IgD-negative memory B cell (primary cell): ENCODE data around the gene SYT2. TPM values are rescaled to one million over a fixed set of nuclear protein-coding genes. Genes with fewer than 3 reads are reported as not detected.
A peak's percentile ranks its signal among the peaks of the same experiment; 100 is the strongest.

Source experiments
- H3K27ac Mint-ChIP-seq, 3 donors: one replicate each; pipeline ENCODE4 v1.8.0; 2020 to 2022; ENCODE audit warnings: mild to moderate bottlenecking in 3 of 3, mixed read lengths in 3 of 3, moderate library complexity in 1 of 3
- H3K27me3 Mint-ChIP-seq: one replicate; pipeline ENCODE4 v1.8.0; 2021; ENCODE audit warnings: mixed read lengths
- H3K36me3 Mint-ChIP-seq: one replicate; pipeline ENCODE4 v1.8.0; 2020; ENCODE audit warnings: mild to moderate bottlenecking, mixed read lengths
- H3K4me1 Mint-ChIP-seq, 3 donors: one replicate each; pipeline ENCODE4 v1.8.0; 2020 to 2022; ENCODE audit warnings: mixed read lengths in 3 of 3, mild to moderate bottlenecking in 1 of 3
- H3K4me3 Mint-ChIP-seq, 4 donors: one replicate each; pipeline ENCODE4 v1.8.0; 2020 to 2022; ENCODE audit warnings: mild to moderate bottlenecking in 4 of 4, mixed read lengths in 4 of 4, moderate library complexity in 3 of 4
- H3K9me3 Mint-ChIP-seq, 3 donors: one replicate each; pipeline ENCODE4 v1.8.0; 2020 to 2021; ENCODE audit warnings: mixed read lengths in 3 of 3, mild to moderate bottlenecking in 1 of 3
- polyA plus RNA-seq: library from polyadenylated mRNA; unstranded; fragments of 300-500 nt; fragmentation: Illumina TruSeq; gene quantifications from one replicate; pipeline ENCODE4 v1.2.3, GENCODE V29; 2021

SYT2 gene
- polyA plus RNA-seq, 1 donor from 2014 or later = not detected

DNA sequence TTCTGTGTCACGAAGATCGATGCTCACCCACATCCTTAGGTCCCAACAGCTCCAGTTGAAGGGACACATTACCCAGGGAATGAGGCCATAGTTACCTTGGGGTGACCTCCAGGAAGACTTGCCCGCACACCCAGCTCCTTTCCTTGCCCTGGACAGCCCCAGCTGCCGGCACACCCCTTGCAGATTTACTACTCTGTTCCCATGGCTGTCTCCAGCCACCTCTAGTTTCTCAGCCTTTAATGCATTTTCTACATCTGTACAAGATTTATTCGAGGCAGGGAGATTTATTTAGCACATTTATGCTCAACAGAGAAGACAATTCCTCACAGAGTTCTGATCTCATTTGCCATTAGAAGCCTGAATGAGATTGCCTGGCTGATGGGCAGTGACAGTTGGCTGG is 36.7 kb downstream of the SYT2 start:
- no peaks in the 10 kb centered on the region for H3K4me1 Mint-ChIP-seq
- H3K36me3 Mint-ChIP-seq = no peaks in the 10 kb centered on the region
- peaks cover 0 to 9% (median 8%) of the 10 kb centered on the region in 3 donors for H3K9me3 Mint-ChIP-seq
- H3K4me3 Mint-ChIP-seq = no peak overlapping the region
- H3K27ac Mint-ChIP-seq = no peak overlapping the region
- H3K27me3 Mint-ChIP-seq = peaks cover 4% of the 10 kb centered on the region

DNA sequence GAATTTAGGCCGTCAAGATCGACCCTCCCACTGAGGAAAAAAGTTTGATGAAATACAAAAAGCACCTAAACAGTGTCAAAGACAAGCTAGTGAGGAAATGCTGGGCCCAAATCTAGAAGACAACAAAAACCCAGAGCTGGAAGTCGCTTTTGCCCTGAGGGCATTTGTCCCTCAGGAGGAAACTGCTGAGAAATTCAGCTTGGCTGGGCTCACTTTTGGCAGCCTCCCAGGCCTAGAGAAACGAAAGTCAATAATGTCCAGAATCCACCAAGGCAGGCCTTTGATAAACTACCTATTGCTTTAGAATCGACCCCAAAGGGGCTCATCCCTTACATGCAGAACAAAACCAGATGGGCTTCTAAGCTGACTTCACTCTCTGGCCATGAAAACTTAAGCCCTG is 38.9 kb downstream of the SYT2 start:
- Mint-ChIP-seq H3K36me3 (no peaks in the 10 kb centered on the region), H3K4me3 (peak overlapping the region in 1 of 4 donors; percentile 65), H3K27ac (no peak overlapping the region), H3K9me3 (peaks cover 0 to 4% (median 0%) of the 10 kb centered on the region in 3 donors), H3K4me1 (no peaks in the 10 kb centered on the region), H3K27me3 (peaks cover 6% of the 10 kb centered on the region)

GRCh38 chr1:202665417-202665816 is 44.8 kb downstream of the SYT2 start:
- no peaks in the 10 kb centered on the region for H3K36me3 Mint-ChIP-seq
- peaks cover 22% of the 10 kb centered on the region for H3K27me3 Mint-ChIP-seq
- no peaks in the 10 kb centered on the region for H3K9me3 Mint-ChIP-seq
- H3K4me1 Mint-ChIP-seq = peaks cover 0 to 2% (median 0%) of the 10 kb centered on the region in 3 donors
- no peak overlapping the region for H3K4me3 Mint-ChIP-seq
- no peak overlapping the region for H3K27ac Mint-ChIP-seq

- H3K4me1 Mint-ChIP-seq = peaks cover 0 to 2% (median 0%) of the 10 kb centered on the region in 3 donors
- peaks cover 27% of the 10 kb centered on the region for H3K27me3 Mint-ChIP-seq
- no peak overlapping the region for H3K27ac Mint-ChIP-seq
- H3K36me3 Mint-ChIP-seq = no peaks in the 10 kb centered on the region
- no peaks in the 10 kb centered on the region for H3K9me3 Mint-ChIP-seq
- no peak overlapping the region for H3K4me3 Mint-ChIP-seq
These were observed 46.2 kb downstream of the SYT2 start for GRCh38 chr1:202664083-202664482.

- peaks cover 0 to 2% (median 0%) of the 10 kb centered on the region in 3 donors for H3K4me1 Mint-ChIP-seq
- no peaks in the 10 kb centered on the region for H3K36me3 Mint-ChIP-seq
- no peaks in the 10 kb centered on the region for H3K9me3 Mint-ChIP-seq
- no peak overlapping the region for H3K4me3 Mint-ChIP-seq
- peaks cover 30% of the 10 kb centered on the region for H3K27me3 Mint-ChIP-seq
- no peak overlapping the region for H3K27ac Mint-ChIP-seq
These were observed 47.1 kb downstream of the SYT2 start for GRCh38 chr1:202663131-202663530.

GRCh38 chr1:202662081-202662480 is 48.2 kb downstream of the SYT2 start:
- H3K27me3 Mint-ChIP-seq = peaks cover 30% of the 10 kb centered on the region
- no peak overlapping the region for H3K27ac Mint-ChIP-seq
- H3K4me3 Mint-ChIP-seq = no peak overlapping the region
- no peaks in the 10 kb centered on the region for H3K36me3 Mint-ChIP-seq
- H3K9me3 Mint-ChIP-seq = no peaks in the 10 kb centered on the region
- peaks cover 0 to 2% (median 0%) of the 10 kb centered on the region in 3 donors for H3K4me1 Mint-ChIP-seq

DNA sequence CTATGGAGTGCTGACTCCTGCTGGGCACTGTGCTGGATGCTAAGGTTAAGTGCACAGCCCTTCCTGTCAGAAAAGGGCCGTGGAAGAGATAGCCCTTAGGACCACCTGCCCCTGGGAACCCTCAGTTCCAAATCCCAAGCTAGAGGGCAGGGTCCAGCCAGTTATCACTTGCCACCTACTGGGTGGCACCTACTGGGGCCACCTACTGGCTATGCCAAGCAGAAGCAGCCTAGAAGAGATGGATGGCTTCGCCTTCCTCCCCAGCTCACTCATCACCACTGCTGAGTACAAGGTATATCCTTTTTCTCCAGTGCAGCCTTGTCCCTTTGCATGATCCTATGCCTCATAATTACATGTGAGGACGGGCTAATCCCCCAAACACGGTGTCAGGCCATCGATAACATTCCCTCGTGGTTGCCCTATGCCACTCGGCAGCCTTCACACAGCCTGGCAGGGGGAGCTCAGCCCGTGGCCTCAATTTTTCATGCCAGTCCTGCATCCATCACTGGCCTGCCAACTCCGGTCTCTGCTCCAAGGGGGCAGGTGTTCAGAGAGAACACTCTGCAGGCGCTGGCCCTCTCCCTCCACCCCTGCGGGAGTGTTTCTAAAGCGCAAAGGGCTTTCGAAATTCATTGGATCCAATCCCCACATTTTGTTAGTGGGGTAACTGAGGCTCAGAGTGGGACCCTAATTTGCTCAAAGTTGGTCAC is 49.0 kb downstream of the SYT2 start:
- Mint-ChIP-seq H3K27ac (no peak overlapping the region), H3K36me3 (no peaks in the 10 kb centered on the region), H3K4me1 (peaks cover 0 to 2% (median 0%) of the 10 kb centered on the region in 3 donors), H3K27me3 (peaks cover 33% of the 10 kb centered on the region), H3K4me3 (no peak overlapping the region), H3K9me3 (no peaks in the 10 kb centered on the region)

DNA sequence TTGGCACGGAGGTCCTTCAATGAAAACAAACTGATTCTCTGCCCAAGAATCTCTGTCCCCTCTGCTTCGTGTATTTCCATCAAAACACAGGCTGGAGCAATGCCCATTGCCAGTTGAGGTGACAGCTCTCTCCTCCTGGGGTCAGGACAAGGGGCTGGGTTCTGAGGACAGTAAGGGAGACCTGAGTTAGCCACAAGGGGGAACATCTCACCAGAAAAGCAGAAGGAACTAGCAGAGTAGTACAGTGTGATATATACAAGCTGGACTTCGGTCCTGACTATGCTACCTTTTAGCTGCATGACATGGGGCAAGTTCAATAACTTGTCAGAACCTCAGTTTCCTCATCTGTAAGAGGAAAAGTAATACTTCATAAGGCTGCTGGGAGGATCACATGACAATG is 50.3 kb downstream of the SYT2 start:
- Mint-ChIP-seq H3K27me3 (peaks cover 28% of the 10 kb centered on the region), H3K27ac (no peak overlapping the region), H3K4me1 (peaks cover 0 to 2% (median 0%) of the 10 kb centered on the region in 3 donors), H3K36me3 (no peaks in the 10 kb centered on the region), H3K4me3 (no peak overlapping the region), H3K9me3 (no peaks in the 10 kb centered on the region)

GRCh38 chr1:202659541-202659940 is 50.7 kb downstream of the SYT2 start:
- Mint-ChIP-seq H3K27ac (no peak overlapping the region), H3K27me3 (peaks cover 32% of the 10 kb centered on the region), H3K9me3 (no peaks in the 10 kb centered on the region), H3K4me1 (peaks cover 0 to 2% (median 0%) of the 10 kb centered on the region in 3 donors), H3K36me3 (no peaks in the 10 kb centered on the region), H3K4me3 (no peak overlapping the region)

GRCh38 chr1:202658769-202659168 is 51.5 kb downstream of the SYT2 start:
- peaks cover 0 to 2% (median 0%) of the 10 kb centered on the region in 3 donors for H3K4me1 Mint-ChIP-seq
- no peaks in the 10 kb centered on the region for H3K9me3 Mint-ChIP-seq
- H3K27ac Mint-ChIP-seq = no peak overlapping the region
- H3K4me3 Mint-ChIP-seq = no peak overlapping the region
- peaks cover 36% of the 10 kb centered on the region for H3K27me3 Mint-ChIP-seq
- H3K36me3 Mint-ChIP-seq = no peaks in the 10 kb centered on the region

DNA sequence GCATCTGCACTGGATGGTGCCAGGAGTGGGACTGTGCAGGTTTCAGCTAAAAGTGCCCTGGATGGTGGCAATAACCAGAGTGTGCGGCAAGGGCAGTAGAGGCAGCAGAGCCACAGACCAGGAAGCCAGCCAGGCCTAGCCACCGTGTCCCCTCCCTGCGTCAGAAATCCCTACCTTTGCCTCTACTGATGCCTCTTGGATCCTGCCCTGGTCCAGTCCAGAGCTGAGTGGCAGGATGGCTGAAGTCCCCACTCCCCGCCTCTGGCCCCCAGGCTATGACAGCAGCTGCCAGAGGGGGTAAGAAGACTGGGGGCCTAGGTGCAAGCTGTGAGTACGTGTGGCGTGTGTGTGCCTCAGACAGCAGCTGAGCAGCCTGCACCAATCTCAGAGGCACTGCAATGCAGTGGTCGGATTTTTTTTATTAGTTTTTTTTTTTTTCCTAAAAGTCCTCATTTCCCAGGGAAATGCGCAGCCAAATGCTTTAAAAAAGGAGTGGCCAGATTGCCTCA is 51.9 kb downstream of the SYT2 start:
- Mint-ChIP-seq H3K4me1 (peaks cover 0 to 2% (median 0%) of the 10 kb centered on the region in 3 donors), H3K36me3 (no peaks in the 10 kb centered on the region), H3K27ac (peak overlapping the region in 1 of 3 donors; percentile 84), H3K4me3 (no peak overlapping the region), H3K27me3 (peaks cover 32% of the 10 kb centered on the region), H3K9me3 (no peaks in the 10 kb centered on the region)

GRCh38 chr1:202656951-202657646 is 53.2 kb downstream of the SYT2 start:
- Mint-ChIP-seq H3K4me1 (peaks cover 0 to 2% (median 0%) of the 10 kb centered on the region in 3 donors), H3K36me3 (no peaks in the 10 kb centered on the region), H3K4me3 (no peak overlapping the region), H3K27me3 (peaks cover 31% of the 10 kb centered on the region), H3K27ac (no peak overlapping the region), H3K9me3 (no peaks in the 10 kb centered on the region)

DNA sequence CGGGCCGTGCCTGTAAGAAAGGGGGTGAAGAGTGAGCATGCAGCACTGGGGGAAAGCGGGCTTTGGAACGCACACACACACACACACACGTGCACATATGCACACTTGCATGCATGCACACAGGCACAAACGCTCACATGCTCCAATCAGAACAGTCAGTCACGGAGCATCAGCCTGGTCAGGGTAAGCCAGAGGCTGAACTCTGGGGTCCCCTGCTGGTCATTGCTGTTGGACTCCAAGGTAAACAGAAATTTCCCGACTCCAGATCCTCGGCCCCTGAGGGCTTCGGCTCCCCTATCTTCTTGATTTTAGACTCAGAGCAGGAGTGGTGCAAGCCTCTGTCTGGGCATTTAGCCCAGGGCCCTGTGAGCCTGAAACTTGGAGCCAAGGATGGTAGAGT is 54.2 kb downstream of the SYT2 start:
- H3K27me3 Mint-ChIP-seq = peaks cover 26% of the 10 kb centered on the region
- H3K4me3 Mint-ChIP-seq = no peak overlapping the region
- no peaks in the 10 kb centered on the region for H3K36me3 Mint-ChIP-seq
- no peak overlapping the region for H3K27ac Mint-ChIP-seq
- H3K4me1 Mint-ChIP-seq = peaks cover 0 to 2% (median 0%) of the 10 kb centered on the region in 3 donors
- H3K9me3 Mint-ChIP-seq = no peaks in the 10 kb centered on the region

DNA sequence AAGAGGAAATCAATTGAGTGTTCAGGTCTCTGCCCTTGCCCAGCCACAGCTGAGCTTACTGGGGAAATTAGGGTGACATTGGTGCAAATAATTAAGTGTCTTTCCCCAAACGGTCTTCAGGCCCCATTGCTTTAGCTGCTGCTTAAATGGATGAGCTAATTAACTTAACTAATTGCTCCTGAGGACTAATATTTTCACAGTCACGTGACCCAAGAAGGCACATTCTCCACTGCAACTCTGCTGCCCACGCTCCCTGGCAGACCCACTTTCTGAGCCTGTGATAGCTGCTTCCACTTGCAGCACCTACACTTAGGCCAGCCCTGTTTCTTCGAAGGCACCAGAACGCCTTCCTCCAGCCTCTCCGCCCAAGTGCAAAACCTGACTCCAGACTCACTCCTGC is 56.2 kb downstream of the SYT2 start:
- Mint-ChIP-seq H3K27me3 (peaks cover 28% of the 10 kb centered on the region), H3K4me3 (no peak overlapping the region), H3K9me3 (no peaks in the 10 kb centered on the region), H3K36me3 (no peaks in the 10 kb centered on the region), H3K4me1 (no peaks in the 10 kb centered on the region), H3K27ac (no peak overlapping the region)

DNA sequence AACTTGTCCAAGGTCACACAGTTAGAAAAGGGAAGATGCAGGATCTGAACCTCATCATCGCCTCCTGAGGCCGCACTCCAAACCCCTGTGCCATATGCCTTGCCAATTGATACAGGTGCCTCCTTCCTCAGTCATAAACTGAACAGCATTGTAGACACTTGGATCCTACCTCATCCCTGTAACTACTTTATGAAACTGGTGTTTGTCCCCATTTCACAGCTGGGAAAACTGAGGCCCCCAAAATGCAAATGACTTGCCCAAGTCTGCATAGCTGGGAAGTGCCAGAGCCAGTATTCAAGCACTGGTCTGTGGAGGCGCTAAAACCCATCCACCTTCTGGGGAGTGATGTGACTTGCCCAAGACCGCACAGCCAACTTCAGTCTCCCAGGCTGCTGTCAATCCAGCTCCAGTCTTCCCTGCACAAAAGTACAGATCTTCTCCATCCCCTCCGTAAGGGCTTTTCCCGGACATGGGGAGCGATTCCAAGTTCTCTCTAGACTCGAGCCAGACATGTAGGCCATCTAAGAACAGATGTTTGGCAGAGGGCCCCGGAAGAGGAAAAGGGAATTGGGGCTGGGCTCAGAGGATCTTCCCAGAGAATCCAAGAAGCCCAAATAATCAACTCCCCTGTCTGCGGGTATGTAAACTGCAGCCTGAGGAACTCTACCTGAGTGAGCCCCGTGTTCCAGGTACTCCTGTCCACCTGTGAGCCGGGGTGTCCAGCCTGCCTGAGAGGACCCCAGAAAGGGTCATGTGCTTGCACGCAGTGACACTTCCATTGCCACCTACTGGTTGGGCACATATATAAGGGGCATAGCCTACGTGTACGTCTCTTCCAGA is 60.5 kb downstream of the SYT2 start:
- Mint-ChIP-seq H3K9me3 (no peaks in the 10 kb centered on the region), H3K27ac (no peak overlapping the region), H3K4me1 (peaks cover 0 to 3% (median 1%) of the 10 kb centered on the region in 3 donors), H3K4me3 (no peak overlapping the region), H3K36me3 (no peaks in the 10 kb centered on the region), H3K27me3 (peaks cover 30% of the 10 kb centered on the region)
